MV-4-11 (cell line): ENCODE results near the gene RPLP1.

Source experiments
- DNase-seq: peaks from one replicate; lab custom pipeline; 2025; lab: John Stamatoyannopoulos, UW

RPLP1 gene

DNA sequence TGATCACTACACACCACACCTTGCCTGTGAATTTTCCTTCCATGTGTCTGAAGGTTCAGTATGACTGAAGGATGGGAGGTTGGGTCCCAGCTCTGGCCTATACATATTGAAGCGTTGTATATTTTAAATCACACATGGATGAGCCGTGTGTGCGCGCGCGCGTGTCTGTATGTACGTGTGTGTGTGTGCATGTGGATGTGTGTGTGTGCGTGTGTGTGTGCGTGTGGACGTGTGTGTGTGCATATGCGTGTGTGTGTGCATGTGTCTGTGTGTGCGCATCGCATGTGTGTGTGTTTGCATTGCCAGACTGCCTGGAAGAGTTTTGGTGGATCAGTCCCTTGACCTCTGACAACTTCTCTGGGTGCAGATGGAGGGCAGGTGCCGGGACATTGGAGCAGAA is 45.7 kb downstream of the RPLP1 start:
- no peak for DNase-seq

DNA sequence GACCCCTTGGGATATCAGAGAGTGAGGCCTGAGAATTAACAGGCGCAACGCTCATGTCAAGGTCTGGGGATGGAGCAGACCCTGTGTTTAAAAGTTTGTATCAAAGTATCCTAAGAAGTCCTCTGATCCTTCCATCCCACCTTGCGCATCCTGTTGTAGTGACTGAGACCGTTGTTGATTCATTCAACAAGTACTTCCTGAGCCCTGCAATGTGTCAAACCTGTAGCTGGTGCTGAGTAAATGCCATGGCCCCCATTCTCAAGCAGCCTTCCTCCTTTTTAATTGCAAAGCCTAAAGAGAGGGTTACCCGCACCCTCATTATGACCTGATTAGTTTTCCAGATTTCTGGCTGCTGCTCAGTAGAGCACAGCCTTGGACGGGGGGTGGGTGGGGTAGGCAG is 46.4 kb downstream of the RPLP1 start:
- no peak for DNase-seq

DNA sequence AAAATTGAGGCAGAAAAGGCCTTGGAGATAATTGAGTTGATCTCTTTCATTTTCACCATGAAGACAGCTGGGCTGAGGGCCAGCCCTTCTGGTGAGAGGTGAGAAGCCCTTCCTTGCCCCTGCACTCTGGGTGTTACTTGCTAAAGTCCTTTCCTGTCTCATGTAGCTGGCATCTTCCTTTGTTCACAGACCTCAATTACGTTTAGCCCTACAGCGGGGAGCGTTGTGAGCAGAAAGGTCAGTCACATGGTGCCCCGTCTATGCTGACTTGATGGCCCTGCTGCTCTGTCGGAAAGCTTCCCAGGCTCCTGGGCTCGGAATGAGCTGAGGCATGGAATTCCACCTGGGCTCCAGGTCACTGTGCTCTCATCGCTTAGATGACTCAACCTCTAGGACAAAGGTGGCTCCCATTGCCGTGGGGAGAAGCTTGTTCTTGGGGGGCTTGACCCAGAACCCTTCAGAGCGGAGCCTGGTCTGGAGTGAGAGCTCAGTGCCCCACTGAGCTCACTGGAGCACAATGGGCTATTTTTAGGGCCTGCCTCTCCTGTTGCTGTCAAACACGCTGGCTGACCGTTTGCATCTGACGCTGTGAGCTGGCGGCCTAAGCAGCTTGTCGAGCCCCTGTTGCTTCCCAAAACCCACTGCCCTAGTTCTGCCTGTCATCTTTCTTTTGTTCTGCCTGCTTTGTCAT is 47.0 kb downstream of the RPLP1 start:
- no peak for DNase-seq

DNA sequence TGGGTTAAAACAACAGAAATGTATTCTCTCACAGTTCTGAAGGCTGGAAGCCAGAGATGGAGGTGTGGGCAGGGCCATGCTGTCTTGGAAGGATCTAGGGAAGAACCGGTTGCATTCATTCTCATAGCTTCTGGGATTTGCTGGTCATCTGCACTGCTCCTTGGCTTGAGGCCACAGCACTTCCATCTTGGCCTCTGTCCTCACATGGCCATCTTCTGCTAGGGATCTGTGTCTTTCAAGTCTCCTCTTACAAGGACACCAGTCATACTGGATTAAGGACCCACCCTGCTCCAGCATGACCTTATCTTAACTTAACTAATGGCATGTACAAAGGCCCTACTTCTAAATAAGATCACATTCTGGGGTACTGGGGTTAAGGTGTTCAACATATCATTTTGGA is 47.7 kb downstream of the RPLP1 start:
- no peak for DNase-seq

DNA sequence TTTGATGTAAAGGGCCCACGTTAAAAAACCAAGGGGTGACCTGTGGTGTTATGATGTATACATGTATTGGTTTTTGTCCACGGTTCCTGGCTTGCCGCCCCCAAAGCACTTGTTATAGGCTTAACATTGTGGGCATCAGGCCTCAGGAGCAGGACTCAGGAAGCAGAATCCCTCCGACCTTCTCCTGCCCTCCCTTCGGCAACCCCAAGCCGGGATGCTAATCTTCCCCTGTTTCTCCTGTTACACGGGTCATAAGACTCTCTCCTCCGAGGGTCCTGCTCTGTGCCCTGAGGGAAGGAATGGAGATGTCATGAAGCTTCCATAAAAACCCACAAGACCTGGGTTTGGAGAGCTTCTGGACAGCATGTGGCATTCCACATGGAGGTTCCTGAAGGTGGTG is 48.8 kb downstream of the RPLP1 start:
- DNase-seq = no peak

DNA sequence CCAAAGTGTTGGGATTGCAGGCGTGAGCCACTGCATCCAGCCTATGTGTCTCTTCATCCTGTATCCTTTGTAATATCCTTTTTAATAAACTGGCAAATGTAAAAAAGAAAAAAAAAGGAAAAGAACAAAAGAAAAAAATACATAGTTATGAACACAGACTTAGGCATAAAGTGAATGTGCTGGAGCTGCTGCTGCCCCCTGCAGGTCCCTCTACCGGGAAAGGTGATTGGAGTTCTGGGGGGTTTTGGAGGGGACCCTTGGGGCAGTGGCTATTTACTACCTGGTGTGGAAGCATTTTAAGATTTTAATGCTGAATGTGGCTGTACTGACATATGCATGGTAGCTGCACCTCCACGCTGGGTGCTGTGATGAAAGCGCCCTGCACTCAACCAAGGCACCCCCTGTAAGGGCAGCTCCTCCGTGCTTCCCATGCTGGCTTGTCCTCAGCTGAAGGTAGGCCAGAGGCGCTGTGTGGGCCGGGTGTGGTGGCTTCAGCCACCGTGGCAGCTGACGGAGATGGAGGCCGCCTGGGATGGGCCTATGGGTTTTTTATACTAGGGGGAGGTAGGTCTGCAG is 49.9 kb downstream of the RPLP1 start:
- no peak for DNase-seq

DNA sequence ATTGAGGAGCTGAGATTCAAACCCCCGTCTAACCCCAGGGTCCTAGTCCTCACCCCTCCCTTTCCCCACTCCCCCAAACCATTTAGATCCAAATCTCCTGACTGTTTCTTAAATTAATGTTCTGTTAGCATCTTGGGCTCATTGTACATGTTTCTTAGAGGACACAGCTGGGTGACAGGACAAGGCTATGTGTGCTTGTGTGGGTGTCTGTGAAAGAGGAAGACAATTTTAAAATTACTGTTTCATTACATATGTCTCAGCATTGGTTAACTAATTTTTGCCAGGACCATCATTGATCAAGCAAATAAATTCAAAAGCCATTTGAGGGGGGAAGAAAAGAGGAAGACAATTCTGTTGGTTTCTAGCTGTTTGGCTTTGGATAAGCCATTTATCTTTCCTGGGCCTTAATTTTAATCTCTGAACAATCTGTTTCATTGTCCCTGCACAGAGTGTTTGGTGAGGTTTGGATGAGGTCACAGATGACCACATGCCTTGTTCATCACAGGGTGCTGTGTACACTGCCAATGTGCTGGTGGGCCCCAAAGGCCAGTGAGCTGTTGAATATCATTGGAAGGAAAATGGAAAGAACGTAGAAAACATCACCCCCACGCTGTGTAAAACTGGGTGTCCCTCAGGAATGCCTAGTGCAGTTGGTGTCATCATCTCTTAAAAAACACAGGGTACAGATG is 51.9 kb downstream of the RPLP1 start:
- DNase-seq = peak; percentile 26
